ENCODE results near the gene NLGN4Y.

Gene NLGN4Y

DNA sequence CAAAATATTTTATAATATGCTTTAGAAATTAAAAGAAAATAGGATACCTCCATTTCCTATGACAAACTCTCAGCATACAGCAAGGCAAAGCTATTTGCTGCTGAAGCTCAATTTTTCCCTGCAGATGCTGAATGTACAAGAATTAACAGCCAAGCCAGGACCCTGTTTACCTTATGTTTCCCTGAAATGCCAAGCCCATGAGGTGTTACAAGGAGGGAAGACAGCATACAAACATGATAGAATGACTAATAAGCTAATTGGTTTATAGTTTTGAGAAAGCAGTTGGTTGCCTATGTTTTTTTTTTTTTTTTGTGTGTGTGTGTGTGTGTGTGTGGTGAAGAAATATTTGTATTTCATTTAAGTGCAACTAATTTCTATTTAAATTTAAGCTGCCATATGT is 113.2 kb downstream of the NLGN4Y start:
- TF ChIP-seq, protein P1, sequence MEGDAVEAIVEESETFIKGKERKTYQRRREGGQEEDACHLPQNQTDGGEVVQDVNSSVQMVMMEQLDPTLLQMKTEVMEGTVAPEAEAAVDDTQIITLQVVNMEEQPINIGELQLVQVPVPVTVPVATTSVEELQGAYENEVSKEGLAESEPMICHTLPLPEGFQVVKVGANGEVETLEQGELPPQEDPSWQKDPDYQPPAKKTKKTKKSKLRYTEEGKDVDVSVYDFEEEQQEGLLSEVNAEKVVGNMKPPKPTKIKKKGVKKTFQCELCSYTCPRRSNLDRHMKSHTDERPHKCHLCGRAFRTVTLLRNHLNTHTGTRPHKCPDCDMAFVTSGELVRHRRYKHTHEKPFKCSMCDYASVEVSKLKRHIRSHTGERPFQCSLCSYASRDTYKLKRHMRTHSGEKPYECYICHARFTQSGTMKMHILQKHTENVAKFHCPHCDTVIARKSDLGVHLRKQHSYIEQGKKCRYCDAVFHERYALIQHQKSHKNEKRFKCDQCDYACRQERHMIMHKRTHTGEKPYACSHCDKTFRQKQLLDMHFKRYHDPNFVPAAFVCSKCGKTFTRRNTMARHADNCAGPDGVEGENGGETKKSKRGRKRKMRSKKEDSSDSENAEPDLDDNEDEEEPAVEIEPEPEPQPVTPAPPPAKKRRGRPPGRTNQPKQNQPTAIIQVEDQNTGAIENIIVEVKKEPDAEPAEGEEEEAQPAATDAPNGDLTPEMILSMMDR (IDR thresholded peaks at IDR 0.05; ENCODE audit: insufficient read depth, missing control alignments): no peak
- DNase-seq (ENCODE audit: insufficient read length, low spot score) (no peak), FAIRE-seq (no peak)

DNA sequence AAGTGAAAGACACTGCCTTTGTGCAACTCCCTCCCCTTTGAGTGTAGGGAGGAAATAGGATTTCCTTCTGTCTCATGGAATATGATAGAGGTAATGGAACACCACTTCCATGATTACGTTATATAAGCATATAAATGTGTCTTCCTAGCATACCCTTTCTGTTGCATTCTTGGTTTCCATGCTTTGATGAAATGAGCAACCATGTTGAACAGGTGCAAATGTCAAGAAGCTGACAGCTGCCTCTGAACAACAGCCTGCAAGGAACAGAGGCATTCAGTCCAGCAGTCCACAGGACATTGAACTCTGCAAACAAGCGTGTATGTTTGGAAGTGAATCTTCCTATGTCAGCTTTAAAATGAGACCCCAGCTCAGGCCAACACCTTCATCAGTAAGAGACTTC is 117.5 kb downstream of the NLGN4Y start:
- DNase-seq (ENCODE audit: insufficient read length, low spot score) (no peak), FAIRE-seq (no peak)

GRCh38 chrY:14644157-14644952 is 120.0 kb downstream of the NLGN4Y start:
- TF ChIP-seq, protein P1 (IDR thresholded peaks at IDR 0.05; ENCODE audit: insufficient read depth, missing control alignments): no peak
- FAIRE-seq: no peak
- no peak for DNase-seq (ENCODE audit: insufficient read length, low spot score)

More for the DNA sequence above, 117.5 kb downstream of the NLGN4Y start:
- TF ChIP-seq, protein P1 (IDR thresholded peaks at IDR 0.05; ENCODE audit: insufficient read depth, missing control alignments): no peak

- no peak for FAIRE-seq
- TF ChIP-seq, protein P1 (IDR thresholded peaks at IDR 0.05; ENCODE audit: insufficient read depth, missing control alignments): no peak
- DNase-seq (ENCODE audit: insufficient read length, low spot score): no peak
Measured at GRCh38 chrY:14679181-14679580, 154.9 kb downstream of the NLGN4Y start.

- DNase-seq (ENCODE audit: insufficient read length, low spot score): no peak
- FAIRE-seq: no peak
- TF ChIP-seq, protein P1 (IDR thresholded peaks at IDR 0.05; ENCODE audit: insufficient read depth, missing control alignments): no peak
Measured at GRCh38 chrY:14694543-14694942, 170.2 kb downstream of the NLGN4Y start.

DNA sequence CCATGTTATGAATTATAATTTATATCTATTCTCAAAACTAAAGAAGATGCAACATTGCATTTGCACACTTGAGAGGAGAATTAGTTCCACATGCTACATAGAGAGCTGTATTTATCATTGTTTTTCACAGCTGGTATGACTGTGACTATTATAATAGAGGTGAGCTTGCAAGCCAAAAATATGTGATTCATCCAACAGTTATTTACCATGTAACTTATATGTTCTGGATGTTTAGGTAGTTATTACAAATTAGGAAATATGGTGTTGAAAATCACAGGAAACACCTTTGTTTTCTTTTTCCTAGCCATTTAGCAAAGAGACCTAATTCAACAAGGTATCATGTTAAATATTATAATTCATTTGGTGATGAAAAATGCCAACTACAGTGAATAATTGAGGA is 183.8 kb downstream of the NLGN4Y start:
- FAIRE-seq: no peak
- no peak for DNase-seq (ENCODE audit: insufficient read length, low spot score)
- TF ChIP-seq, protein P1 (IDR thresholded peaks at IDR 0.05; ENCODE audit: insufficient read depth, missing control alignments): no peak

- DNase-seq (ENCODE audit: insufficient read length, low spot score): no peak
- TF ChIP-seq, protein P1 (IDR thresholded peaks at IDR 0.05; ENCODE audit: insufficient read depth, missing control alignments): no peak
- FAIRE-seq: no peak
Measured at GRCh38 chrY:14741596-14741995, 217.3 kb downstream of the NLGN4Y start.
